Activated CD8-positive, alpha-beta memory T cell treated with anti-CD3 and anti-CD28 coated beads for 36 hours (primary cell): ENCODE measurements around the gene TPI1. TPM values are rescaled to one million over a fixed set of nuclear protein-coding genes. Genes with fewer than 3 reads are reported as not detected.

Source experiments
- CTCF ChIA-PET: fragments of 350-600 bp; sonication (Branson Sonifier 250); formaldehyde crosslinking; loops from one replicate; lab custom pipeline; 2021; ENCODE audit warnings: antibody characterized with exemption; lab: Charles Lee
- POLR2A ChIA-PET: fragments of 350-600 bp; sonication (Branson Sonifier 250); formaldehyde crosslinking; loops from one replicate; lab custom pipeline; 2021; ENCODE audit warnings: antibody characterized with exemption; lab: Charles Lee
- total RNA-seq, 2 experiments: library from RNA; stranded (reverse); gene quantifications; one replicate each; pipeline ENCODE4 v1.2.3, GENCODE V29; 2021

TPI1 gene
- total RNA-seq, 2 experiments from 2014 or later = 1,928 to 1,984 TPM

- POLR2A ChIA-PET = interaction anchor here (0.6 kb wide), 1 partner anchor 14 kb away, joined by 3 read pairs; no protein-coding TSS in a partner anchor
- CTCF ChIA-PET = interaction anchor here (1.1 to 2.4 kb wide), 3 partner anchors 40 to 348 kb away, joined by 3 to 6 read pairs (median 3); partner anchors contain the start of genes MLF2 and SPSB2
Measured at GRCh38 chr12:6912164-6912935, 45.0 kb downstream of the TPI1 start.

DNA sequence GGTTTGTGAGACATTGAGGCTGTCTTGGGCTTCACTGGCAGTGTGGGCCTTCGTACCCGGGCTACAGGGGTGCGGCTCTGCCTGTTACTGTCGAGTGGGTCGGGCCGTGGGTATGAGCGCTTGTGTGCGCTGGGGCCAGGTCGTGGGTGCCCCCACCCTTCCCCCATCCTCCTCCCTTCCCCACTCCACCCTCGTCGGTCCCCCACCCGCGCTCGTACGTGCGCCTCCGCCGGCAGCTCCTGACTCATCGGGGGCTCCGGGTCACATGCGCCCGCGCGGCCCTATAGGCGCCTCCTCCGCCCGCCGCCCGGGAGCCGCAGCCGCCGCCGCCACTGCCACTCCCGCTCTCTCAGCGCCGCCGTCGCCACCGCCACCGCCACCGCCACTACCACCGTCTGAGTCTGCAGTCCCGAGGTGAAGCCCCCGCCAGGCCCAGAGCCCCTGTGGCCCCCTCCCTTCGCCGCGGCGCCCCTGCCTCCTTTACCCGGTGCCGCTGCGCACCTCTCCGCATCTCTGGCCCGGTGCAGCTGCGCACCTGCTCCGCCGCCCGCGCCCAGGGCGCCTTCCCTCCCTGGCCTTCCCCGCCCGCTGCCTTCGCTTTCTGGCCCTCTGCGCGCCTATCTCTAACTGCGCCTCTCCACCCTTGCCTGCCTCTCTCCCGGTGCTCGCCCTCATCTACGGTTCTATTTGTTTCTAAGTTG, 47.1 kb downstream of the TPI1 start, which contains the start of gene ENO2:
Gene ENO2 (plus strand): TSS at position 335 of the 701 bp plus-strand sequence. CDS start 1,253 bp downstream, outside the sequence.
- CTCF ChIA-PET = interaction anchor here (0.6 to 2.6 kb wide), 7 partner anchors 10 to 42 kb away, joined by 3 to 10 read pairs (median 4); partner anchors contain the start of genes C12orf57, RNU7-1 and SPSB2
- POLR2A ChIA-PET = interaction anchor here (1.0 to 1.3 kb wide), 6 partner anchors 11 to 32 kb away, joined by 3 to 8 read pairs (median 4); partner anchors contain the start of gene C12orf57

- POLR2A ChIA-PET = interaction anchor here (1.0 to 1.3 kb wide), 4 partner anchors 10 to 31 kb away, joined by 3 to 8 read pairs (median 4); no protein-coding TSS in a partner anchor
- CTCF ChIA-PET = interaction anchor here (0.6 to 2.6 kb wide), 7 partner anchors 9 to 28 kb away, joined by 3 to 10 read pairs (median 3); partner anchors contain the start of genes C12orf57 and RNU7-1
Measured at GRCh38 chr12:6914947-6915788, 47.8 kb downstream of the TPI1 start.

DNA sequence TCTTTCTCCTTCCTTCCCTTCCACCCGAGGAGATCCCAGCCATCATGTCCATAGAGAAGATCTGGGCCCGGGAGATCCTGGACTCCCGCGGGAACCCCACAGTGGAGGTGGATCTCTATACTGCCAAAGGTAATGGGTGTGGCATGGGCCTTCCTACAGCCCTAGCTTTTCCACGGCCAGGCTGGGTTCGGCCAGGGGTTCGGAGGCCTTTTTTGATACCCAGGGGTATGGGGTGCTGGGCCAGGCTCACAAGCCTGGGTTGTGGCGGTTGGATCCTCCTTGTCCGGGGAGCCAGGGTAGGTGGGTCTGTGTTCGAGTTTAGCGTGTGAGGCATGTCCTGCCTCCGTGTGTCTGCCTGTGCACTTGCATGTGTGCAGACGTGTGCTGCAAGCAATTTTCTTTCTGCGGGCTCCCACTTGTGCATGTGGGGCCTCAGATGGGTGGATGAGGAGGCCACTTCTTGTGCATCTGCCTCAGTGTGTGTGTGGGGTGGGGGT, 48.5 kb downstream of the TPI1 start:
- CTCF ChIA-PET = interaction anchor here (0.6 to 2.6 kb wide), 4 partner anchors 9 to 22 kb away, joined by 3 to 8 read pairs (median 4); no protein-coding TSS in a partner anchor
- POLR2A ChIA-PET = no interaction called here

DNA sequence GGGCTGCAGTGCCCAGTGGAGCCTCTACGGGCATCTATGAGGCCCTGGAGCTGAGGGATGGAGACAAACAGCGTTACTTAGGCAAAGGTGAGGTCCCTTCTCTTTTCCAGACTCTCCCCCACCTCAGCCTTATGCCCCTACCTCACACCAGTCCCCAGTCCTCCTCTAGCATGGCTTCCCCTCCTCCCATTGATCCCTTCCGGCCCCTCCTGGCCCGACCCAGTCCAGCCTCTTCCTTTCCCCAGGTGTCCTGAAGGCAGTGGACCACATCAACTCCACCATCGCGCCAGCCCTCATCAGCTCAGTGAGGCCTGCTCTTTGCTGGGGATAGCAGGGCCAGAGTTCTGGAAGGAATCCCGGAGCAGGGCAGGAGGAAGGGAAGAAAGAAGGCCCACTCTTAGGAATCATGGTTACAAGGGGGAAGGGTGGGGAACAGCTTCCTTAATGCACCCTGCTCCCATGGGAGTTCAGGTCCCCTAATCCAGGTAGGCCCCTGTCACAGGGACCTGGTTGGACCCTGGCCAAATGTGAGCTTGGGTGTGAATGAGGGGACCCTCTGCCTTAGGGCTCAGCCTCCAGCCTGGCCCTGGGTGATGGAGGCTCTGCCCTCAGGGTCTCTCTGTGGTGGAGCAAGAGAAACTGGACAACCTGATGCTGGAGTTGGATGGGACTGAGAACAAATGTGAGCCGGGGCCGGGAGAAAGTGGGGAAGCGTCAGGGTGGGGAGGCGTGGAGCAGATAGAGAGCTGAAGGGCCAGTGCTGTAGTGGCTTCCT, 49.3 kb downstream of the TPI1 start:
- ChIA-PET CTCF (interaction anchor here (1.0 to 2.6 kb wide), 4 partner anchors 8 to 25 kb away, joined by 3 to 8 read pairs (median 4); no protein-coding TSS in a partner anchor), POLR2A (no interaction called here)

GRCh38 chr12:6917491-6918231, 50.3 kb downstream of the TPI1 start:
- ChIA-PET POLR2A (interaction anchor here (0.6 to 1.4 kb wide), 2 partner anchors 20 to 295 kb away, joined by 4 to 15 read pairs; no protein-coding TSS in a partner anchor), CTCF (interaction anchor here (1.7 kb wide), 1 partner anchor 7 kb away, joined by 5 read pairs; no protein-coding TSS in a partner anchor)

DNA sequence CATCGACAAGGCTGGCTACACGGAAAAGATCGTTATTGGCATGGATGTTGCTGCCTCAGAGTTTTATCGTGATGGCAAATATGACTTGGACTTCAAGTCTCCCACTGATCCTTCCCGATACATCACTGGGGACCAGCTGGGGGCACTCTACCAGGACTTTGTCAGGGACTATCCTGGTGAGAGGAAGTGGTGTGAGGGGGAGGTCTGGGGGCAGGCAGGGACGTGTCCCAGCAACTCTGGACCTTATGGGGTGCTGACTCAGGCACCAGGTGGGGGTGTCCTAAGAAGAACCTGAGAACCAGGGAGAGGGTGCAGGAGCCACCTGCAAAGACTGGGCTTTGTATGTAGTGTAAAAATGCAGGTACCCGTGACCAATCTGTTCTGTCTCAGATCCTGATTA, 52.3 kb downstream of the TPI1 start:
- POLR2A ChIA-PET = no interaction called here
- CTCF ChIA-PET = interaction anchor here (0.6 to 1.3 kb wide), 3 partner anchors 28 to 549 kb away, joined by 3 to 4 read pairs (median 3); no protein-coding TSS in a partner anchor

Other genes with a start within 250 kb of the TPI1 start
- gene LPAR5, start 231.6 kb upstream of the TPI1 start, total RNA-seq = 1 to 10 TPM; 8.3 to 9.0 TPM
- under 1 TPM; 0.88 to 0.95 TPM for gene ACRBP, start 220.1 kb upstream of the TPI1 start, total RNA-seq
- gene ING4, start 204.4 kb upstream of the TPI1 start, total RNA-seq = 10 to 100 TPM; 10.8 to 13.3 TPM
- gene ZNF384, start 178.2 kb upstream of the TPI1 start, total RNA-seq = 10 to 100 TPM; 59.3 to 59.8 TPM
- under 1 TPM; 0.55 to 0.80 TPM for gene PIANP, start 166.7 kb upstream of the TPI1 start, total RNA-seq
- gene COPS7A, start 143.5 kb upstream of the TPI1 start, total RNA-seq = 10 to 100 TPM; 43.5 to 46.1 TPM
- 100 to 1,000 TPM; 144 to 150 TPM for gene MLF2, start 114.4 kb upstream of the TPI1 start, total RNA-seq
- gene PTMS, start 101.2 kb upstream of the TPI1 start, total RNA-seq = 10 to 100 TPM; 87.1 to 97.7 TPM
- 100 to 1,000 TPM; 324 to 331 TPM for gene LAG3, start 95.0 kb upstream of the TPI1 start, total RNA-seq
- gene CD4, start 78.0 kb upstream of the TPI1 start, total RNA-seq = 1 to 10 TPM; 1.4 to 1.6 TPM
- gene GPR162, start 45.7 kb upstream of the TPI1 start, total RNA-seq = under 1 TPM; 0.21 to 0.44 TPM
- 1 to 10 TPM; 1.8 TPM for gene P3H3, start 39.1 kb upstream of the TPI1 start, total RNA-seq
- gene GNB3, start 26.6 kb upstream of the TPI1 start, total RNA-seq = under 1 TPM; 0.32 to 0.63 TPM
- 10 to 100 TPM; 50.0 to 53.1 TPM for gene CDCA3, start 16.2 kb upstream of the TPI1 start, total RNA-seq
- 100 to 1,000 TPM; 151 to 152 TPM for gene USP5, start 15.4 kb upstream of the TPI1 start, total RNA-seq
- 1 to 10 TPM; 3.3 to 4.6 TPM for gene SPSB2, start 5.8 kb downstream of the TPI1 start, total RNA-seq
- gene LRRC23, start 37.3 kb downstream of the TPI1 start, total RNA-seq = 1 to 10 TPM; 3.1 to 6.0 TPM
- 100 to 1,000 TPM; 171 to 175 TPM for gene ENO2, start 47.0 kb downstream of the TPI1 start, total RNA-seq
- 10 to 100 TPM; 44.1 to 44.3 TPM for gene ATN1, start 60.4 kb downstream of the TPI1 start, total RNA-seq
- gene RNU7-1, start 76.3 kb downstream of the TPI1 start, total RNA-seq = not detected
- 100 to 1,000 TPM; 234 to 239 TPM for gene C12orf57, start 76.5 kb downstream of the TPI1 start, total RNA-seq
- 100 to 1,000 TPM; 436 to 441 TPM for gene PTPN6, start 83.8 kb downstream of the TPI1 start, total RNA-seq
- gene PHB2, start 103.1 kb downstream of the TPI1 start, total RNA-seq = 100 to 1,000 TPM; 509 to 511 TPM
- 100 to 1,000 TPM; 152 to 162 TPM for gene EMG1, start 103.4 kb downstream of the TPI1 start, total RNA-seq
- gene LPCAT3, start 150.9 kb downstream of the TPI1 start, total RNA-seq = 10 to 100 TPM; 26.1 TPM
- gene C1S, start 193.2 kb downstream of the TPI1 start, total RNA-seq = 1 to 10 TPM in 1 of 2 experiments, under 1 TPM in 1; 0.65 to 1.0 TPM
- gene C1R, start 224.9 kb downstream of the TPI1 start, total RNA-seq = 1 to 10 TPM in 1 of 2 experiments, under 1 TPM in 1; 0.84 to 1.2 TPM
- 10 to 100 TPM; 11.1 to 11.5 TPM for gene C1RL, start 241.7 kb downstream of the TPI1 start, total RNA-seq